ENCODE results near the gene BST1.

BST1 gene

GRCh38 chr4:15778289-15779241 lies 75.7 kb downstream of the BST1 start, which contains the start of gene CD38:
TSS of gene CD38 (plus strand) at chr4:15778328. CDS start at chr4:15778415, 87 bp downstream.
- peaks cover 4% of the 10 kb centered on the region; the same call in 1 of the 2 replicates for H3K4me1 ChIP-seq (ENCODE audit: insufficient read depth, low read length)
- H3K9me3 ChIP-seq (ENCODE audit: control insufficient read depth, insufficient read depth, low read length): no peaks in the 10 kb centered on the region
- no peaks in the 10 kb centered on the region for H3K36me3 ChIP-seq (ENCODE audit: insufficient read depth, low read length)
- peak within 1 kb of the TSS; percentile 81 for H3K9ac ChIP-seq (ENCODE audit: low read depth, low read length)

- H3K4me1 ChIP-seq (ENCODE audit: insufficient read depth, low read length): peaks cover 4% of the 10 kb centered on the region; the same call in 1 of the 2 replicates
- peak overlapping the region; percentile 81 for H3K9ac ChIP-seq (ENCODE audit: low read depth, low read length)
- no peaks in the 10 kb centered on the region for H3K36me3 ChIP-seq (ENCODE audit: insufficient read depth, low read length)
- no peaks in the 10 kb centered on the region for H3K9me3 ChIP-seq (ENCODE audit: control insufficient read depth, insufficient read depth, low read length)
Observed at GRCh38 chr4:15779306-15779705, 76.4 kb downstream of the BST1 start.

GRCh38 chr4:15779809-15780208 lies 76.9 kb downstream of the BST1 start:
- Histone ChIP-seq H3K4me1 (ENCODE audit: insufficient read depth, low read length) (peaks cover 4% of the 10 kb centered on the region; the same call in 1 of the 2 replicates), H3K36me3 (ENCODE audit: insufficient read depth, low read length) (no peaks in the 10 kb centered on the region), H3K9me3 (ENCODE audit: control insufficient read depth, insufficient read depth, low read length) (no peaks in the 10 kb centered on the region), H3K9ac (ENCODE audit: low read depth, low read length) (peak overlapping the region; percentile 81; the same call in 1 of the 2 replicates)

- Histone ChIP-seq H3K9ac (ENCODE audit: low read depth, low read length) (no peak overlapping the region), H3K4me1 (ENCODE audit: insufficient read depth, low read length) (peaks cover 4% of the 10 kb centered on the region; the same call in 1 of the 2 replicates), H3K9me3 (ENCODE audit: control insufficient read depth, insufficient read depth, low read length) (no peaks in the 10 kb centered on the region), H3K36me3 (ENCODE audit: insufficient read depth, low read length) (no peaks in the 10 kb centered on the region)
Observed at GRCh38 chr4:15781427-15782095, 78.7 kb downstream of the BST1 start.
